Lower leg skin (tissue), 3 donors: ENCODE data around the gene CRYBA4.

Source experiments
- CTCF ChIP-seq, 3 donors: fragments of 450-650 bp; IDR thresholded peaks; one replicate each; pipeline ENCODE4 v1.5.1; 2016; ENCODE audit warnings: antibody characterized with exemption in 3 of 3, mild to moderate bottlenecking in 3 of 3, moderate library complexity in 2 of 3
- POLR2A ChIP-seq, 2 donors: fragments of 450-650 bp; IDR thresholded peaks; one replicate each; pipeline ENCODE4 v1.6.1; 2016 to 2017; ENCODE audit warnings: antibody characterized with exemption in 2 of 2, mild to moderate bottlenecking in 1 of 2, moderate library complexity in 1 of 2

- no peak for TF ChIP-seq CTCF (IDR thresholded peaks at IDR 0.05)
- no peak for TF ChIP-seq POLR2A (IDR thresholded peaks at IDR 0.05)
These were observed 32.9 kb upstream of the CRYBA4 start for GRCh38 chr22:26588729-26589366.
